ENCODE data around the gene TUBAL3. TPM values are rescaled to one million over a fixed set of nuclear protein-coding genes. Genes with fewer than 3 reads are reported as not detected.

TUBAL3 gene
- total and polyA plus RNA-seq, 7 experiments from 2014 or later = not detected

GRCh38 chr10:5393529-5393928 is 11.1 kb downstream of the TUBAL3 start:
- Histone ChIP-seq H3K4me3 (ENCODE audit: low read length) (no peak overlapping the region), H3K9me3 (ENCODE audit: control insufficient read depth in 2 of 3, low read length in 3 of 3) (peaks cover 0 to 17% (median 0%) of the 10 kb centered on the region in 3 experiments), H3K27ac (ENCODE audit: low read depth, low read length) (no peak overlapping the region), H3K36me3 (ENCODE audit: control insufficient read depth in 2 of 3, insufficient read depth in 3 of 3, low read length in 3 of 3) (no peaks in the 10 kb centered on the region), H3K27me3 (ENCODE audit: control insufficient read depth in 2 of 2, insufficient read depth in 2 of 2, low read length in 2 of 2) (no peaks in the 10 kb centered on the region), H3K4me1 (ENCODE audit: control insufficient read depth in 2 of 2, insufficient read depth in 2 of 2, low read length in 2 of 2) (no peaks in the 10 kb centered on the region)
- Mint-ChIP-seq H3K4me3 (no peak overlapping the region), H3K4me1 (no peaks in the 10 kb centered on the region), H3K36me3 (peaks cover 0 to 14% (median 0%) of the 10 kb centered on the region in 5 donors), H3K27me3 (peaks cover 4 to 28% (median 12%) of the 10 kb centered on the region in 5 donors), H3K9me3 (peaks cover 0 to 45% (median 30%) of the 10 kb centered on the region in 11 donors), H3K27ac (no peak overlapping the region)
- DNase-seq = no peak
- no peak for ATAC-seq
- CTCF ChIA-PET = no interaction called here
- POLR2A ChIA-PET = no interaction called here
- intact Hi-C loops (cut with micrococcal nuclease) = no loop called here

GRCh38 chr10:5391790-5392189 is 12.8 kb downstream of the TUBAL3 start:
- Mint-ChIP-seq H3K27me3 (peaks cover 4 to 33% (median 7%) of the 10 kb centered on the region in 5 donors), H3K9me3 (peaks cover 0 to 52% (median 30%) of the 10 kb centered on the region in 11 donors), H3K27ac (no peak overlapping the region), H3K4me1 (no peaks in the 10 kb centered on the region), H3K36me3 (peaks cover 0 to 19% (median 4%) of the 10 kb centered on the region in 5 donors), H3K4me3 (no peak overlapping the region)
- H3K27me3 ChIP-seq (ENCODE audit: control insufficient read depth in 2 of 2, insufficient read depth in 2 of 2, low read length in 2 of 2) = no peaks in the 10 kb centered on the region
- ChIA-PET CTCF (interaction anchor here (0.5 kb wide), 1 partner anchor 38 kb away, joined by 4 read pairs; no protein-coding TSS in a partner anchor), POLR2A (no interaction called here)
- intact Hi-C loops (cut with micrococcal nuclease) = no loop called here
- no peak for ATAC-seq
- H3K9me3 ChIP-seq (ENCODE audit: control insufficient read depth in 2 of 3, low read length in 3 of 3) = peaks cover 0 to 17% (median 0%) of the 10 kb centered on the region in 3 experiments
- DNase-seq = no peak
- no peak overlapping the region for H3K27ac ChIP-seq (ENCODE audit: low read depth, low read length)
- no peak overlapping the region for H3K4me3 ChIP-seq (ENCODE audit: low read length)
- H3K4me1 ChIP-seq (ENCODE audit: control insufficient read depth in 2 of 2, insufficient read depth in 2 of 2, low read length in 2 of 2) = no peaks in the 10 kb centered on the region
- H3K36me3 ChIP-seq (ENCODE audit: control insufficient read depth in 2 of 3, insufficient read depth in 3 of 3, low read length in 3 of 3) = no peaks in the 10 kb centered on the region

GRCh38 chr10:5390607-5391205 is 13.9 kb downstream of the TUBAL3 start:
- Histone ChIP-seq H3K36me3 (ENCODE audit: control insufficient read depth in 2 of 3, insufficient read depth in 3 of 3, low read length in 3 of 3) (no peaks in the 10 kb centered on the region), H3K4me3 (ENCODE audit: low read length) (no peak overlapping the region), H3K27me3 (ENCODE audit: control insufficient read depth in 2 of 2, insufficient read depth in 2 of 2, low read length in 2 of 2) (no peaks in the 10 kb centered on the region), H3K9me3 (ENCODE audit: control insufficient read depth in 2 of 3, low read length in 3 of 3) (peaks cover 0 to 17% (median 0%) of the 10 kb centered on the region in 3 experiments), H3K4me1 (ENCODE audit: control insufficient read depth in 2 of 2, insufficient read depth in 2 of 2, low read length in 2 of 2) (no peaks in the 10 kb centered on the region), H3K27ac (ENCODE audit: low read depth, low read length) (no peak overlapping the region)
- intact Hi-C loops (cut with micrococcal nuclease) = no loop called here
- POLR2A ChIA-PET = no interaction called here
- no peak overlapping the region for H3K27ac Mint-ChIP-seq
- peaks cover 0 to 52% (median 30%) of the 10 kb centered on the region in 11 donors for H3K9me3 Mint-ChIP-seq
- peaks cover 4 to 36% (median 7%) of the 10 kb centered on the region in 5 donors for H3K27me3 Mint-ChIP-seq
- peaks cover 0 to 19% (median 8%) of the 10 kb centered on the region in 5 donors for H3K36me3 Mint-ChIP-seq
- ATAC-seq = no peak
- H3K4me1 Mint-ChIP-seq = no peaks in the 10 kb centered on the region
- DNase-seq = no peak
- CTCF ChIA-PET = interaction anchor here (0.7 kb wide), 1 partner anchor 12 kb away, joined by 3 read pairs; no protein-coding TSS in a partner anchor
- H3K4me3 Mint-ChIP-seq = no peak overlapping the region

- DNase-seq (no peak), ATAC-seq (no peak)
- Histone ChIP-seq H3K27me3 (ENCODE audit: control insufficient read depth in 2 of 2, insufficient read depth in 2 of 2, low read length in 2 of 2) (no peaks in the 10 kb centered on the region), H3K27ac (ENCODE audit: low read depth, low read length) (no peak overlapping the region), H3K4me3 (ENCODE audit: low read length) (no peak overlapping the region), H3K9me3 (ENCODE audit: control insufficient read depth in 2 of 3, low read length in 3 of 3) (peaks cover 0 to 17% (median 0%) of the 10 kb centered on the region in 3 experiments), H3K4me1 (ENCODE audit: control insufficient read depth in 2 of 2, insufficient read depth in 2 of 2, low read length in 2 of 2) (no peaks in the 10 kb centered on the region), H3K36me3 (ENCODE audit: control insufficient read depth in 2 of 3, insufficient read depth in 3 of 3, low read length in 3 of 3) (no peaks in the 10 kb centered on the region)
- CTCF ChIA-PET = interaction anchor here (1.5 to 1.7 kb wide), 3 partner anchors 47 to 538 kb away, joined by 3 to 8 read pairs (median 5); partner anchors contain the start of gene AKR1C3
- Mint-ChIP-seq H3K36me3 (peaks cover 0 to 19% (median 8%) of the 10 kb centered on the region in 5 donors), H3K27me3 (peaks cover 0 to 21% (median 5%) of the 10 kb centered on the region in 5 donors), H3K4me3 (no peak overlapping the region), H3K4me1 (peaks cover 0 to 5% (median 0%) of the 10 kb centered on the region in 7 donors), H3K27ac (no peak overlapping the region), H3K9me3 (peaks cover 0 to 43% (median 29%) of the 10 kb centered on the region in 11 donors)
- POLR2A ChIA-PET = interaction anchor here (0.9 kb wide), 1 partner anchor 95 kb away, joined by 3 read pairs; no protein-coding TSS in a partner anchor
- intact Hi-C loops (cut with micrococcal nuclease) = no loop called here
Observed at GRCh38 chr10:5387169-5387568, 17.5 kb downstream of the TUBAL3 start.

- DNase-seq = no peak
- H3K27me3 ChIP-seq (ENCODE audit: control insufficient read depth in 2 of 2, insufficient read depth in 2 of 2, low read length in 2 of 2) = no peaks in the 10 kb centered on the region
- ATAC-seq = no peak
- intact Hi-C loops (cut with micrococcal nuclease) = loop anchor here in 1 of 2 donors (2.0 kb wide), 2 partner anchors 102 to 296 kb away; no protein-coding TSS in a partner anchor
- peaks cover 0 to 5% (median 0%) of the 10 kb centered on the region in 7 donors for H3K4me1 Mint-ChIP-seq
- no peak overlapping the region for H3K4me3 ChIP-seq (ENCODE audit: low read length)
- H3K36me3 ChIP-seq (ENCODE audit: control insufficient read depth in 2 of 3, insufficient read depth in 3 of 3, low read length in 3 of 3) = no peaks in the 10 kb centered on the region
- H3K27ac ChIP-seq (ENCODE audit: low read depth, low read length) = no peak overlapping the region
- no peaks in the 10 kb centered on the region for H3K4me1 ChIP-seq (ENCODE audit: control insufficient read depth in 2 of 2, insufficient read depth in 2 of 2, low read length in 2 of 2)
- H3K36me3 Mint-ChIP-seq = peaks cover 0 to 10% (median 4%) of the 10 kb centered on the region in 5 donors
- peaks cover 0 to 23% (median 12%) of the 10 kb centered on the region in 11 donors for H3K9me3 Mint-ChIP-seq
- peaks cover 0 to 6% (median 0%) of the 10 kb centered on the region in 3 experiments for H3K9me3 ChIP-seq (ENCODE audit: control insufficient read depth in 2 of 3, low read length in 3 of 3)
- no peak overlapping the region for H3K27ac Mint-ChIP-seq
- peak overlapping the region in 1 of 10 donors; percentile 13 for H3K4me3 Mint-ChIP-seq
- ChIA-PET POLR2A (no interaction called here), CTCF (interaction anchor here (2.4 kb wide), 1 partner anchor 535 kb away, joined by 27 read pairs; no protein-coding TSS in a partner anchor)
- H3K27me3 Mint-ChIP-seq = peaks cover 0 to 15% (median 5%) of the 10 kb centered on the region in 5 donors
Observed at GRCh38 chr10:5385224-5385623, 19.4 kb downstream of the TUBAL3 start.

DNA sequence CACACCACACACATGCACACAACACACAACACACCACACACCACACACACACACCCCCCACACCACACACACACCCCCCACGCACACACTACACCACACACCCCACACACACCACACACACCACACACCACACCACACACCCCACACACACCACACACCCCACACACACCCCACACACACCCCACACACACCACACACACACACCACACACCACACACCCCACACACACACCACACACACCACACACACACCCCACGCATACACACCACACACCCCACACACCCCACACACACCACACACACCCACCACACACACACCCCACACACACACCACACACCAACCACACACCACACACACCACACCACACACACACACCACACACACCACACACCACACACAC is 23.4 kb downstream of the TUBAL3 start:
- Histone ChIP-seq H3K4me1 (ENCODE audit: control insufficient read depth in 2 of 2, insufficient read depth in 2 of 2, low read length in 2 of 2) (no peaks in the 10 kb centered on the region), H3K27ac (ENCODE audit: low read depth, low read length) (no peak overlapping the region), H3K36me3 (ENCODE audit: control insufficient read depth in 2 of 3, insufficient read depth in 3 of 3, low read length in 3 of 3) (no peaks in the 10 kb centered on the region), H3K4me3 (ENCODE audit: low read length) (no peak overlapping the region), H3K27me3 (ENCODE audit: control insufficient read depth in 2 of 2, insufficient read depth in 2 of 2, low read length in 2 of 2) (no peaks in the 10 kb centered on the region), H3K9me3 (ENCODE audit: control insufficient read depth in 2 of 3, low read length in 3 of 3) (no peaks in the 10 kb centered on the region)
- Mint-ChIP-seq H3K9me3 (peaks cover 0 to 7% (median 3%) of the 10 kb centered on the region in 11 donors), H3K36me3 (peaks cover 0 to under 1% (median 0%) of the 10 kb centered on the region in 5 donors), H3K4me1 (peaks cover 0 to 5% (median 0%) of the 10 kb centered on the region in 7 donors), H3K27ac (no peak overlapping the region), H3K4me3 (no peak overlapping the region), H3K27me3 (peaks cover 0 to 4% (median 0%) of the 10 kb centered on the region in 5 donors)
- POLR2A ChIA-PET = interaction anchor here (0.6 kb wide), 2 partner anchors 97 to 169 kb away, joined by 3 to 7 read pairs; no protein-coding TSS in a partner anchor
- intact Hi-C loops (cut with micrococcal nuclease) = no loop called here
- ATAC-seq = no peak
- CTCF ChIA-PET = interaction anchor here (0.6 to 2.2 kb wide), 3 partner anchors 51 to 558 kb away, joined by 3 to 14 read pairs (median 4); no protein-coding TSS in a partner anchor
- DNase-seq = no peak

Data from naive thymus-derived CD4-positive, alpha-beta T cell (primary cell).